Loucy (cell line): ENCODE measurements around the gene UBE2G2.

ENCODE experiments used
- H2AFZ ChIP-seq: fragments of 200-600 bp; sonication (generic); 2 replicates; pipeline ENCODE4 v1.6.0; 2016; ENCODE audit warnings: antibody characterized with exemption, mild to moderate bottlenecking, low read length, moderate library complexity
- H3F3A ChIP-seq: fragments of 200-600 bp; 2 replicates; pipeline ENCODE4 v1.6.0; 2016; ENCODE audit warnings: antibody characterized with exemption, low read depth, mild to moderate bottlenecking
- H3K27me3 ChIP-seq: fragments of 200-600 bp; sonication (generic); 2 replicates; pipeline ENCODE4 v1.6.1; 2014; ENCODE audit warnings: low read length, mild to moderate bottlenecking; ENCODE audit not compliant: insufficient read depth, poor library complexity, severe bottlenecking
- H3K36me3 ChIP-seq: fragments of 200-600 bp; sonication (generic); 2 replicates; pipeline ENCODE4 v1.6.1; 2016; ENCODE audit warnings: low read length; ENCODE audit not compliant: insufficient read depth
- H3K4me1 ChIP-seq: fragments of 200-600 bp; sonication (generic); 2 replicates; pipeline ENCODE4 v1.5.1; 2014; ENCODE audit warnings: low read length, mild to moderate bottlenecking; ENCODE audit not compliant: insufficient read depth, poor library complexity, severe bottlenecking
- H3K4me2 ChIP-seq: fragments of 200-600 bp; sonication (generic); 2 replicates; pipeline ENCODE4 v1.6.0; 2014; ENCODE audit warnings: antibody characterized with exemption, low read length, low read depth, mild to moderate bottlenecking; ENCODE audit not compliant: poor library complexity, severe bottlenecking
- H3K4me3 ChIP-seq: fragments of 200-600 bp; sonication (generic); 2 replicates; pipeline ENCODE4 v1.5.1; 2014; ENCODE audit warnings: low read length, mild to moderate bottlenecking, mixed read lengths; ENCODE audit not compliant: poor library complexity, severe bottlenecking
- H3K79me2 ChIP-seq: fragments of 200-600 bp; sonication (generic); 2 replicates; pipeline ENCODE4 v1.6.1; 2014; ENCODE audit warnings: low read length; ENCODE audit not compliant: insufficient read depth
- H3K9ac ChIP-seq: fragments of 200-600 bp; sonication (generic); 2 replicates; pipeline ENCODE4 v1.6.0; 2014; ENCODE audit warnings: mild to moderate bottlenecking, low read depth, low read length, moderate library complexity; ENCODE audit not compliant: poor library complexity, severe bottlenecking
- H3K9me2 ChIP-seq: fragments of 200-600 bp; sonication (generic); replicated peaks from 2 replicates; pipeline ENCODE4 v1.6.1; 2016; ENCODE audit warnings: low read depth, low read length, mixed read lengths
- H3K9me3 ChIP-seq: fragments of 200-600 bp; sonication (generic); 2 replicates; pipeline ENCODE4 v1.6.1; 2014; ENCODE audit warnings: mild to moderate bottlenecking, antibody characterized with exemption, low read length, low read depth; ENCODE audit not compliant: insufficient read depth
- H4K20me1 ChIP-seq: fragments of 200-600 bp; sonication (generic); 2 replicates; pipeline ENCODE4 v1.6.0; 2014; ENCODE audit warnings: antibody characterized with exemption, low read length, mild to moderate bottlenecking; ENCODE audit not compliant: insufficient read depth, poor library complexity, severe bottlenecking
- EZH2phosphoT487 ChIP-seq: fragments of 200-600 bp; IDR thresholded peaks from 2 replicates; pipeline ENCODE4 v1.6.1; 2018; ENCODE audit warnings: antibody characterized with exemption, mild to moderate bottlenecking, moderate library complexity, borderline replicate concordance
- TF ChIP-seq, protein P1 (sequence below): fragments of 200-600 bp; sonication (generic); conservative IDR thresholded peaks from 2 replicates; pipeline ENCODE4 v1.5.1; 2014; ENCODE audit warnings: mild to moderate bottlenecking, antibody characterized with exemption, low read length

UBE2G2 gene

DNA sequence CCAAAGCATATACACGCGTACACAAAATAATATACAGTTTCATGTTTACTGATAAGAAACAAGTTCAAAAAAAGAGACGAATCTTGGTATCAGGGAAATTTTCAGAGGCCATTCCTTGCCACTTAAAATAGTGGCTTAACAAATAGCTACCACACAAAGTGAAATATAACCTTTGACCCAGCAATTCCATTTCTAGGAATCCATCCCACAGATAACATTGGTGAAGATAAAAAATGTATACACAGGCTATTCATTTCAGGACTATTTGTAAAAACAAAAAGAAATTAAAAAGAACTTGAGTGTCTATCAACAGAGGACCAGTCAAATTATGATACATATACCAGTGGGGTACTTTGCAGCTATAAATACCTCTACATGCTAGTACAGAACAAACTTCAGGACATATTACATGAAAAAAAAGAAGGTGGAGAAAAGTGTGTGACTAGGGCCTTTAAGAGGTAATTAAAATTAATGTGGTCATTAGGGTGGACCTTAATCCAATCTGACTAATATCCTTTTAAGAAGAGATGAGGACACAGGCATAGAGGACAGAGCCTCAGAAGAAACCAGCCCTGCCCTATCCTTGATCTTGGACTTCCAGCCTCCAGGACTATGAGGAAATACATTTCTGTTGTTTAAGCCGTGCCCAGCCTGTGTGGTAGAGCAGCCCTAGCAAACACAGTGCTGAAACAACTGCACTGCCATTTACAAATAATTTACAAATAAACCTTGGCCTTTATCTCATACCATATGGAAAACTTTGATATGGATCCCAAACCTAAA lies 7.8 kb downstream of the UBE2G2 start:
- no peaks in the 10 kb centered on the region for H3K27me3 ChIP-seq
- TF ChIP-seq, protein P1, sequence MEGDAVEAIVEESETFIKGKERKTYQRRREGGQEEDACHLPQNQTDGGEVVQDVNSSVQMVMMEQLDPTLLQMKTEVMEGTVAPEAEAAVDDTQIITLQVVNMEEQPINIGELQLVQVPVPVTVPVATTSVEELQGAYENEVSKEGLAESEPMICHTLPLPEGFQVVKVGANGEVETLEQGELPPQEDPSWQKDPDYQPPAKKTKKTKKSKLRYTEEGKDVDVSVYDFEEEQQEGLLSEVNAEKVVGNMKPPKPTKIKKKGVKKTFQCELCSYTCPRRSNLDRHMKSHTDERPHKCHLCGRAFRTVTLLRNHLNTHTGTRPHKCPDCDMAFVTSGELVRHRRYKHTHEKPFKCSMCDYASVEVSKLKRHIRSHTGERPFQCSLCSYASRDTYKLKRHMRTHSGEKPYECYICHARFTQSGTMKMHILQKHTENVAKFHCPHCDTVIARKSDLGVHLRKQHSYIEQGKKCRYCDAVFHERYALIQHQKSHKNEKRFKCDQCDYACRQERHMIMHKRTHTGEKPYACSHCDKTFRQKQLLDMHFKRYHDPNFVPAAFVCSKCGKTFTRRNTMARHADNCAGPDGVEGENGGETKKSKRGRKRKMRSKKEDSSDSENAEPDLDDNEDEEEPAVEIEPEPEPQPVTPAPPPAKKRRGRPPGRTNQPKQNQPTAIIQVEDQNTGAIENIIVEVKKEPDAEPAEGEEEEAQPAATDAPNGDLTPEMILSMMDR = no peak; the same call in none of the 2 replicates
- TF ChIP-seq EZH2phosphoT487 = no peak
- H3K36me3 ChIP-seq = peaks cover 7% of the 10 kb centered on the region; the same call in 1 of the 2 replicates
- H3F3A ChIP-seq = no peaks in the 10 kb centered on the region
- no peaks in the 10 kb centered on the region for H3K9me3 ChIP-seq
- H3K4me3 ChIP-seq = no peak overlapping the region
- peak overlapping the region; percentile 4 for H3K4me2 ChIP-seq
- no peaks in the 10 kb centered on the region for H3K9me2 ChIP-seq
- H3K79me2 ChIP-seq = peaks cover 70% of the 10 kb centered on the region
- H4K20me1 ChIP-seq = peaks cover 13% of the 10 kb centered on the region
- no peak overlapping the region for H2AFZ ChIP-seq
- H3K9ac ChIP-seq = peak overlapping the region; percentile 4
- H3K4me1 ChIP-seq = peaks cover 13% of the 10 kb centered on the region

DNA sequence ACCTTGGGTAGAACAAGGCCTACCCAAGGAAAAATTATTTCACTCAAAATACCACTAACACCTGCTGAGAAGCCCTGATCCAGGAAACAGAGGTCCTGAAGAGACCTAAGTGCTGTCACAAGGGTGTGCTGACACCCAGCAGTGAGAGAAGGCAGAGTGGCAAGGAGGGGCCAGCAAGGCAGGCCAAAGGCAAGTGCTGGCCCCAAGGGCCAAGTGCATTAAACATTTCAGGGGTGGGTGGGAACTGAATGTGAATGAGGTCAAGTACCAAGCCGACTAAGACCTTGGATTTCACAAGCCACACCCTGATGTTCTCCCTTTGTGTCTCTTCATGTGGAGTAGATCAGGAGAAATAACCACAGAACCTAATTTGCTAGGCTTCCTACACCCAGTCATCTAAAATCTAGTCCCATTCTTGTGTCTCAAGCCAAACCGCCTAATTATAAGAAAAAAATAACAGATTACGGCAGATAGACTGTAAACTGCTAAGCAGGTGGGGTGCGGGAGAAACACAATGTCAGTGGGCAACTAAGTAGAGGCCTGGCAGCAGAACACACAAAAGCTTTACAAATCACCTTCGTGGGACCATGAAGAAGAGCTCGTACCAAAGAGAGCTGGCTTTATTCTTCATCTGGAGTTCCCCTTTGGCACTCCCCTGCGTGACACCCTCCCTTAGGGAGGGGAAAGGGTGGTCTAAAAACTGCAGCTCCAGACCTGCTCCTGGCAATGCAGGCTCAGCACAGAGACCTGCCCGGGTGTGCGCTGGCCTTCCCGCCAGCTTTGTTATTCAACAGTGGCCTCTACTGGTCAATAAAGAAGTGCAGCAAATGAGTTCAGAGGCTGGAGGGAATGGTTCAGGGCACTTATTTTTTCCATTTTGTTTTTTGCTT lies 8.7 kb downstream of the UBE2G2 start:
- Histone ChIP-seq H3K4me2 (peak overlapping the region; percentile 65), H3K9ac (peak overlapping the region; percentile 54), H3K27me3 (no peaks in the 10 kb centered on the region), H3K36me3 (peaks cover 7% of the 10 kb centered on the region; the same call in 1 of the 2 replicates), H3K79me2 (peaks cover 66% of the 10 kb centered on the region), H2AFZ (no peak overlapping the region), H3K4me3 (no peak overlapping the region), H3F3A (no peaks in the 10 kb centered on the region), H3K4me1 (peaks cover 12% of the 10 kb centered on the region), H3K9me3 (no peaks in the 10 kb centered on the region), H3K9me2 (no peaks in the 10 kb centered on the region), H4K20me1 (peaks cover 13% of the 10 kb centered on the region)
- no peak for TF ChIP-seq EZH2phosphoT487
- TF ChIP-seq, protein P1 = peak; percentile 78

DNA sequence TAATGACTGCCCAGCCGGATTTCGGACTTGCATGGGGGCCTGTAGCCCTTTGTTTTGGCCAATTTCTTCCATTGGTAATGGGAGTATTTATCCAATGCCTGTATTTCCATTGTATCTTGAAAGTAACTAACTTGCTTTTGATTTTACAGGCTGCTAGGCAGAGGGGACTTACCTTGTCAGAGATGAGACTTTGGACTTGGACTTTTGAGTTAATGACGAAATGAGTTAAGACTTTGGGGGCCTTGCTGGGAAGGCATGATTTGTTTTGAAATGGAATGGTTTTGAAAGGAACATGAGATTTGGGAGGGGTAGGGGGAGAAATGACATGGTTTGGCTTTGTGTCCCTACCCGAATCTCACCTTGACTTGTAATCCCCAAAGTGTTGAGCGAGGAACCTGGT lies 9.6 kb downstream of the UBE2G2 start:
- Histone ChIP-seq H3K4me1 (peaks cover 12% of the 10 kb centered on the region), H3K79me2 (peaks cover 60% of the 10 kb centered on the region), H3K4me3 (no peak overlapping the region), H3K9ac (no peak overlapping the region), H3K9me2 (no peaks in the 10 kb centered on the region), H3K27me3 (no peaks in the 10 kb centered on the region), H3F3A (no peaks in the 10 kb centered on the region), H3K9me3 (no peaks in the 10 kb centered on the region), H4K20me1 (peaks cover 13% of the 10 kb centered on the region), H2AFZ (no peak overlapping the region), H3K4me2 (no peak overlapping the region), H3K36me3 (peaks cover 7% of the 10 kb centered on the region; the same call in 1 of the 2 replicates)
- TF ChIP-seq, protein P1 = no peak
- no peak for TF ChIP-seq EZH2phosphoT487
